Activated naive CD4-positive, alpha-beta T cell (primary cell): ENCODE measurements around the gene CLCN5.

Source experiments
- DNase-seq, 4 experiments: peaks; one replicate each; lab custom pipeline; 2025; lab: John Stamatoyannopoulos, UW

CLCN5 gene

GRCh38 chrX:49922291-49923241 lies at the start of gene CLCN5:
CLCN5 (plus strand) TSS chrX:49922596; CDS start chrX:49925299, 2,703 bp downstream.
- DNase-seq = peak; percentile 76 to 90 (median 80)

DNA sequence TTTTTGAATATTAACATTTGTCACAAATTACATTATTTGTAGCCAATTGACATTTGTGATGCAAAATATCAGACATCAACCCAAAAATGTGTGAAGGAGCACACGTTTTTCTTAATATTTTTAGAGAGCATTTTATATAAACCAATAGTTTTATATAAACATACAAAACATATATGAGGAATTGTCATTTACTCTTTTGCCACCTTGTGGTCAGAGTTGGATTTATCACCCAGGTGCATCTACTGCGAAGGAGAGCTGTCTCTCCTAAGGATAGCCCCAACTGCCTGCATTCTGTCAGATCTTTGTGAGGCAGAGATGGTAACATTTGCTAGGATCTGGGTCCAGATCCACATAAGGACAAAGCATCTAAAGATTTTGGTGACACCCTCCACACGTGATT lies 45.6 kb upstream of the CLCN5 start:
- no peak for DNase-seq

DNA sequence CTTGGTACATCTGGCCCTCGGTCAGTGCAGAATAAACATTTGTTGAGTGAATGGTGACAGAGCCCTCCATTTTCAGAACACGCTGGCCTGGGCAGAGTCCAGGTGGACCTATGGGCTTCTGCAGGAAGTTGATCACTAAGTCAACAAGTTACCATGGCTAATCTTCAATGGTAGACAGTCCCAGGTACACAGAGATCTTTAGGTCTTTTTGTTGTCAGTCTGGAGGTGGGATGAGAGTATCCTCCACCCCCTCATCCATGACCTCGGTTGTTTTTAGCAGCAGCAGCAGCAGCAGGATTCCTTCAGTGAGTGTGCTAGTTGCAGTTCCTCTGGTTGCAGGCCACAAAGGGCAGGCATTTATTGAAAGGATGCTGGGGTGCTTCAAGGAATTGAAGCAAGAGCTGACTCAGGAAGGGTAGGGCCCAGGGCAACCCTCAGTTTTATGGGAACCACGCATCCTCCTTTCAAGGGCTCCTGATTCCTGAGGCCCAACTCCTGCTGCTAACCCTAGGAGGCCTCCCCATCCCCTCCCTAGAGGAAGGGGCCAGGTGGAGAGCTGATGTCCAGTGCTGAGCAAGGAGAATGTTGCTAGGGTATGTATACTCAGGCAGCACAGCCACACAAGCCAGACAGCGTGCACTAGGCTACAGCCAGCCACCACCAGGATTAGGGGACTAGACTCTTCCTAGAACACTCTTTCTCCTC lies 44.8 kb upstream of the CLCN5 start:
- DNase-seq = no peak

DNA sequence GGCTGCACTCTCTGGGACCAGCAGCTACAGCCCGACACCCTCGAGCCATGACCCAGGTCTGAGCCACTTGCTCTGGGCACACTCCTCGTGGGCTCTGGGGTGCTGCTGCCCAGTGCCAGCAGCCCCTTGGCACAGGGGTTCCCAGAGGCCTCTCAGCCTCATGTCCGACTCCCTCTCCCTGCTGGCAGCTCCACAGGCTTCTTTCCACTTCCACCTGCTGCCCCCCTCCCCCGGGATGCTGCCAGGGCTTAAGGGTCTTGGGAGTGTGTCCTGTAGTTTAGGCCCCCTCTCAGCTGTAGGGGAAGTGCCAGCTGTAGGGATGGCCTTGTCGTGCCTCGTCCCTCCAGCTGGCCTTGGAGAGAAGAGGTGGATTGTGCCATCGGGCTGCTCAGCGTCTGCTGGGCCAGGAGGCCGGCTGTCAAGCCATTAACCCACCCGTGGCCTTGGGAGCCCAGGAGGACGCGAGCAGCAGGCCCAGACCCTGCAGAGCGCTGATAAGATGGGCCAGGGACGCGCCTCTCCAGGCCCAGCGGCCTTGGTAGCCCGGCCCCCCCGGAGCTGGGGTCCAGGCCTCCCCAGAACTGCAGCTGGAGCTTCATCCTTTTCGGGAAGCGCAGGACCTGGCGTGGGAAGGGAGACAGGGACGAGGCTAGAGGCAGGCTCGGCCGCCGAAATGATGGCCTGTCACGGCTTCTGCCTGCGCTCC lies 44.1 kb upstream of the CLCN5 start:
- no peak for DNase-seq

GRCh38 chrX:49878834-49879655 lies 43.4 kb upstream of the CLCN5 start, which contains the start of gene USP27X:
USP27X (plus strand) TSS chrX:49879484; CDS start chrX:49880308, 824 bp downstream.
- peak; percentile 15 to 75 (median 35) for DNase-seq

- no peak for DNase-seq
Observed at GRCh38 chrX:49879656-49880277, 42.6 kb upstream of the CLCN5 start.

- DNase-seq = no peak
Observed at GRCh38 chrX:49880668-49881067, 41.7 kb upstream of the CLCN5 start.

DNA sequence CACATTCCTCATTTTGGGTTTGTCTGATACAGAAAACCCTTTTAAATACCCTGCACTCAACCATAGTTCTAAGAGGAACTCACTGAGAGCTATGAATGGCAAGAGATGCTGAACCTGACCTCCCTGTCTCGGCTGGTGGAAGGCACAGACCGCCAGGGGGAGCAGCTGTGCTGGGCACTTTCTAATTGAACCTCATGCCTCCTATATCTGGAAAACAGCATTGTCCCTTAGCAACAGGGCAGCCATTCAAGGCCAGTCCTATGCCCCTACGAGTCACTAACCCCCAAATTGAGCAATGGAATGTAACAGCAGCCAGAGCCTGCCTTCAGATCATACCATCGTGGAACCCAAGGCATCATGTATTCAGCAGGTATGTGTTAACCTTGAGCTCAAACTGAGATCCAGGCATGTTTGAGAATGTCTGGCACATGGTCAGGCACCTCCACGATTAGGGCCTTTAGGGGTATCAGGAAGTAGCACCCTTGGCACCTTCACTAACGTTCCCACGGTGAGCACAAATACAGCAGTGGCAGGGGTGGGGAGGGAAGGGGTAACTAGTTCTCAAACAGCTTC lies 38.0 kb upstream of the CLCN5 start:
- peak; percentile 1 to 42 (median 10) for DNase-seq

GRCh38 chrX:49892542-49892941 lies 29.9 kb upstream of the CLCN5 start:
- no peak for DNase-seq

GRCh38 chrX:49896951-49897350 lies 25.4 kb upstream of the CLCN5 start:
- no peak for DNase-seq

- no peak for DNase-seq
Observed at GRCh38 chrX:49901048-49901447, 21.3 kb upstream of the CLCN5 start.

DNA sequence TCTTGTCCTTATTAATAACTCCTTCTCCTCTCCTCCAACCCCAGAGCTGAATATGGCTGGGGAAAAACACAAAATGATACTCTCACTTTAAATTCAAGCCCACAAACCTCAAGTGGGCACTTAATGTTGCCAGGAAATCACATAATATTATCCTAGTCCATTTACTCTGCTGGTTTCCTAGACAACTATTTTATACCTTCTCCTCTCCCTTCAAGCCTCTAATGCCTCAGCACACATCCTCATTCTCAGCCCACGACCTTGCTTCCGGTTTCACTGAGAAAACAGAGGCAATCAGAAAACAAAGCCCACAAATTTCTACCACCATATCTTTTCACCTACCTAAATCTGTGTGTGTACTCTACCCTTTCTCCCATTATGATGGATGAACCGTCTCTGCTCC lies 12.1 kb upstream of the CLCN5 start:
- no peak for DNase-seq

DNA sequence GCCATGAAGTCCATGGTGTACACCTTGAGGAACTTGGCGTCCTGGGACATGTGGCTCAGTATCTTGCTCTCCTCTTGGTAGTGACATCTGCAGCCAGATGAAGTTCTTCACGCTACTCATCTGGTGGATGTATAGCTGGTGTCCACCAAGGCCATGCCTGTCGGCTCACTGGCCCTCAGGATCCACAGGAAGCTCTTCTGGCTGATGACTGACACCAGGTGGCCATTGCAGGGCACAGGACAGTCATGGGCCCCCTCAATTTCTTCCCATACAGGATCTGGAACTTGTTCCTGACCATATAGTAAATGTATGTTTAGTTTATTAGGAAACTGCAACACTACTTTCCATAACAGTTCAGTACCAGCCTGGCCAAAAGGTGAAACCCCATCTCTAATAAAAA lies 10.3 kb upstream of the CLCN5 start:
- DNase-seq = no peak

GRCh38 chrX:49912861-49913260 lies 9.5 kb upstream of the CLCN5 start:
- no peak for DNase-seq

DNA sequence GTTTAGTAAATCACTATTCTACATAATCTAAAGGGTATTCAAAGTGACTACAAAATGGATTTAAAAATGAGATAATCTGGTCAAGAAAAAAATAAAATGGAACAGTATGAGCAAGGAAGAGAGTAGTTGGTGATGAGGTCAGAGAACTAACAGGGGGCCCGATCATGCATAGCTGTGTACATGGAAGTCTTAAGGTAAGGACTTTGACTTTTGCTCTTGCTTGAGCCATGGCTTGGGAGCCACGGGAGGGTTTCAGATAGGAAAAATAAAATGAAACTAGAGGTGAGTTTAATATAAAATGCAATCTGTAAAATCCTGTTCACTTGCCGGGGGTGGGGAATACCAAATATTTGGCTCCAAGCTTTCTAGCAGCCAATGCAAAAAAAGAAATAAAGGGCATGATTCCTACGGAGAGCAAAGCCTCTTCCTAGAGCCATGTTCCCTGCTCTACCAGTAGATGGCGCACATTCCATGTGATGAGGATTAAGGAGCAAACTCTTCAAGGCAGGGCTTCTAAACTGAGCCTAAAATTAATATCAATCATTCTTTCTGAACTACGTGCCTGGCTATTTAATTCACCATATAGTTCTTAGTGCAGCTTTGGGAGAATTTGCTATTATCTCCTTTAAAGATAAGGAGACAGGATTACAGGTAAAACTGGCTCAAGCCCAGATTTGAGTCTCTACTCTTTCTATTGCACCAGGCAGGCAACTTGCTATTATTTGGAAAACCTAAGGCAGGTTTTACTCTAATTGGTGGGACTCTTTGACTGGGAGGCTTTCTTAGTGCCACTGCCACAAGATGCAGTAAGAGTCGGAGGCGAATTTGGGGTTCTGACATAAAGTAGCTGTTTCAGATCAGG lies 6.8 kb upstream of the CLCN5 start:
- peak in 1 of 4 experiments; percentile 4 for DNase-seq

DNA sequence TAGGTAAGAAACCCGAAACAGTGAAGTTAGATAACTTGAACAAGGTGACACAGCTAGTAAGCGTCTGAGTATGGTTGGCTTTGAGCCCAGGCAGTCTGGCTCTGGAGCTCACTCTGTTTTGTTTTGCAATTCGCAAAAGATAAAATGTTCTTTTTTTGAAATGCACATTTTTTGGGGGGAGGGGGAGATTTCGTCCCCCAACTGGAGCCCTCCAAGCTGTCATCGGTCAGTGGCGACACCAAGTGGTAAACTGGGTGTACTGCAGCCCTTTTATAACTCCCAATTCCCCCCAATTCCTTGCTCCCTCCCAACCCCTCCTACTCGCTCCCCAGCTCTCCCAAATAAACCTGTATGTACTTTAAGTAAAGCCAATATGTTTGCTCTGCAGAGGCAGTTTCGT lies 2.8 kb upstream of the CLCN5 start:
- peak in 2 of 4 experiments; percentile 2 to 4 for DNase-seq

- no peak for DNase-seq
Observed at GRCh38 chrX:49921109-49921508, 1.3 kb upstream of the CLCN5 start.

- no peak for DNase-seq
Observed at GRCh38 chrX:49925176-49925575, 2.8 kb downstream of the CLCN5 start.

DNA sequence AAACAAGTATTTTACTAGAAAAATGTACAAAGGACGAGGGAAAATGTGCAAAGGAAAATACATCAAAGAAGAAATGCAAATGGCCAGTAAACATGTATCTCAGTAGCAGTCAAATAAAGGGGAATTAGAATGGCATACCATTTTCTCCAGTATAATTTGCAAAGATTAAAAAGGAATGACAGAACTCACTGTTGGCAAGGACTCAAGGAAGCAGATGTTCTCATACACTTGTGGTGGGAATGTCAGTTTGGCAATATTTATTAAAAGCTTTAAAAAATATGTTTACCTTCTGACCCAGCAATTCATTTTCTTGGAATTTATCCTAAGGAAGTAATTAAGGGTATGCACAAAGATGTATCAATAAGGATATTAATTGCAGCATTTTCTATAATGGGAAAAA lies 7.6 kb downstream of the CLCN5 start:
- DNase-seq = no peak

GRCh38 chrX:49932791-49933190 lies 10.4 kb downstream of the CLCN5 start:
- DNase-seq = no peak
